ENCODE results near the gene AADACL4.
"Not testable (repeated sequence)": the region's sequence is repeated elsewhere in the genome, so short reads cannot be mapped to it uniquely, and the experiment has no call there.

The AADACL4 gene

DNA sequence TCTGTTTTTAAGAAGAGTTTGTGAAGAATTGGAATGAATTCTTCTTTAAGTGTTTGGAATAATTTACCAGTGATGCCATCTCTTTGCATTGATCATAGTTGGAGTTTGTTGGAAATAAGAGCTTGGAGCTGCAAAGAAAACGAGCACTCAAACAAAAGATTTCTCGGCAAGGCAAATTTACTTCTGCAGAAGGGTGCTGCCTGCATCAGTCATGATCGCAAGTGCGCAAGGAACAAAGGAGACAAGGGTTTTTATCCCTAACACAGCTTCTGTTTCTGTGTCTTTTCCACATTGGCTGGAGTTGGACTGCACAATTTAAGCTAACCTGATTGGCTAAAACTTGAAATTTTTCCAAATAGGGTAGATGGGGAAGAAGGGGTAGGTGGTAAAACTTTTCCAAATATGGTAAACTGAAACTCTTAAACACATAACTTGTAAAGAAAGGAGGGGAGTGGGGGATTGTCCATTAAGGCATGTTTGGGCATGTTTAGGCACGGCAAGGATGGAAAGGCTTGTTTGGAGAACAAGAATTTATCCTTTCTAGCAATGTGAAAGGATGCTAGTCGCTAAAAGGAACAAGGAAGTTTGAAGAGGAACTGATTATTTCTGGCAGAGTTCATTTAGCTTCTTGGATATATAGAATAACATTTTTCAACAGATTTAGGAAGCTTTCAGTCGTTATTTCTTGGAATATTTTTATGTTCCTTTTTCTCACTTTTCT, 3.5 kb upstream of the AADACL4 start:
- no peak for DNase-seq (ENCODE audit: low spot score)
- TF ChIP-seq, protein P1, sequence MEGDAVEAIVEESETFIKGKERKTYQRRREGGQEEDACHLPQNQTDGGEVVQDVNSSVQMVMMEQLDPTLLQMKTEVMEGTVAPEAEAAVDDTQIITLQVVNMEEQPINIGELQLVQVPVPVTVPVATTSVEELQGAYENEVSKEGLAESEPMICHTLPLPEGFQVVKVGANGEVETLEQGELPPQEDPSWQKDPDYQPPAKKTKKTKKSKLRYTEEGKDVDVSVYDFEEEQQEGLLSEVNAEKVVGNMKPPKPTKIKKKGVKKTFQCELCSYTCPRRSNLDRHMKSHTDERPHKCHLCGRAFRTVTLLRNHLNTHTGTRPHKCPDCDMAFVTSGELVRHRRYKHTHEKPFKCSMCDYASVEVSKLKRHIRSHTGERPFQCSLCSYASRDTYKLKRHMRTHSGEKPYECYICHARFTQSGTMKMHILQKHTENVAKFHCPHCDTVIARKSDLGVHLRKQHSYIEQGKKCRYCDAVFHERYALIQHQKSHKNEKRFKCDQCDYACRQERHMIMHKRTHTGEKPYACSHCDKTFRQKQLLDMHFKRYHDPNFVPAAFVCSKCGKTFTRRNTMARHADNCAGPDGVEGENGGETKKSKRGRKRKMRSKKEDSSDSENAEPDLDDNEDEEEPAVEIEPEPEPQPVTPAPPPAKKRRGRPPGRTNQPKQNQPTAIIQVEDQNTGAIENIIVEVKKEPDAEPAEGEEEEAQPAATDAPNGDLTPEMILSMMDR (IDR thresholded peaks at IDR 0.05; ENCODE audit: extremely low read depth, missing control alignments): no peak

DNA sequence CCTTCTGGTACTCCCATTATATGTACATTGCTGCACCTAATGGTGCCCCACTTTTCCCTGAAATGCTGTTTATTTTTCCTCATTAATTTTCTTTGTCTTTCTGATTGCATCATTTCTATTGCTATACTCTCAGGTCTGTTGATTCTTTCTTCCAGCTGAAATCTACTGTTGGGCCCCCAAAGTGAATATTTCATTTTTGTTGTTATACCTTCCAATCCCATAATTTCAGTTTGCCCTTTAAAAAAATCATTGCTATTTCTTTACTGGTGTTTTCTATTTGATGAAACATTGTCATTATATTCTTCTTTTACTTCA, 3.0 kb upstream of the AADACL4 start:
- no peak for DNase-seq (ENCODE audit: low spot score)
- TF ChIP-seq, protein P1 (IDR thresholded peaks at IDR 0.05; ENCODE audit: extremely low read depth, missing control alignments): no peak

DNA sequence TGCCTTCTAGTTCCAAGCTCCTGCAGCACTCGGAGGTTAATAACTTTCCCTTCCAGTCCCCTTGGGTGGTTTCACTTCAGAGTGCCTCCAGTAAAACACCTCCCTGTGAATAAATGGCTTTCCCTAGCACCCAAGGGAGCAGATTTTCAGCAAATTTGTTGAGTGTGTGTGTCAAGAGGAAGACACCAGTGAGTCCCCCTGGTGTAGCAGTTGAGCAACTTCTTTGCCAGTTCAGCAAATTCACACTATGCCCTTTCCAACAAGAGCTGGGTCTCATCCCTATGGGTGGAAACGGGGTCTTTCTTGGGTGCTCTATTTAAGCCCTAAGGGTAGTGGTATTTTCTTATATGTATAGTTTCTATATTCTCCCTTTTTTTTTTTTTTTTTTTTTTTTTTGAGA, 806 bp upstream of the AADACL4 start:
- no peak for DNase-seq (ENCODE audit: low spot score)
- TF ChIP-seq, protein P1 (IDR thresholded peaks at IDR 0.05; ENCODE audit: extremely low read depth, missing control alignments): no peak

DNA sequence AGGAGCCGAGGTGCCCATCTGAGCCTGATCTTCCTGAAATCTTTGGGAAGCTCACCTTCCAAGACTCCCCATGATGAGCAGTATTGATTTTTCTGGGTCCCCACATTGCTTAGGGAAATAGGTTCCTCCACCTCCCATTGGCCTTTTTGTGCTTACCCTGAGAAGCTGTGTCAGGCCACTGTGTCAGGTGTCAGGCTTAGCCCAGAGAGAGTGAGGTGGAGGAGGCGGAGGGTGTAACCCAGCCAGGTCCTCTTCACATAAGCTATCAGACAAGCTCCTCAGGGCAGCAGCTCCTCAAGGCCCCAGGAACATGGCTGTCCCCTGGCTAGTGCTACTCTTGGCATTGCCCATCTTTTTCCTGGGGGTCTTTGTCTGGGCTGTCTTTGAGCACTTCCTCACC, 352 bp downstream of the AADACL4 start:
- no peak for DNase-seq (ENCODE audit: low spot score)
- TF ChIP-seq, protein P1 (IDR thresholded peaks at IDR 0.05; ENCODE audit: extremely low read depth, missing control alignments): no peak

DNA sequence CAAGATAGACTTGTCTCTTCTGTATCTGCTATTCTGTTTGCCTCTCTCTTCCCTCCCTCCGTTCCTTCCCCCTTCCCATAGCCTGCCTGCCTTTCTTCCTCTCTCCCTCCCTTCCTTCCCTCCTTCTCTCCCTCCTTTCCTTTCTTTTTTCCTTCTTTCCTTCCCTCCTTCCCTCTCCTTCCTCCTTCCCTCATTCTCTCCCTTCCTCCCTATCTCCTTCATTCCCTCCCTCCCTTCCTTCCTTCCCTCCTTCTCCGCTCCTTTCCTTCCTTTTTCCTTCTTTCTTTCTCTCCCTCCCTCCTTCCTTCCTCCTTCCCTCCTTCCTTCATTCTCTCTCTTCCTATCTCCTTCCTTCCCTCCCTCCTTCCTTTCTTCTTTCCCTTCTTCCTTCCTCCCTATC, 944 bp downstream of the AADACL4 start:
- TF ChIP-seq, protein P1 (IDR thresholded peaks at IDR 0.05; ENCODE audit: extremely low read depth, missing control alignments): no peak
- DNase-seq (ENCODE audit: low spot score): no peak

DNA sequence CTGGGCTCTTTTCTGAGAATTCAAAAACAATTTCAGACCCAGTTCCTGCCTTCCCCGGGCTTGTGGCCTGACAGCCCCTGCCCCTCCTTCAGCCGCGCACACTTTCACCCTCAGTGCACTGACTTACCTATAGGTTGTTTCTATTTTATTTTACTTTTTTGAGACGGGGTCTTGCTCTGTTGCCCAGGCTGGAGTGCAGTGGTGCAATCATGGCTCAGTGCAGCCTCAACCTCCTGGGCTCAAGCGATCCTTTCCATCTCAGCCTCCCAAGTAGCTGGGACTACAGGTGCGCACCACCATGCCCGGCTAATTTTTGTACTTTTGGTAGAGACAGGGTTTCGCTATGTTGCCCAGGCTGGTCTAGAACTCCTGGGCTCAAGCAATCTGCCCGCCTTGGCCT, 1.5 kb downstream of the AADACL4 start:
- DNase-seq (ENCODE audit: low spot score): not testable (repeated sequence)

DNA sequence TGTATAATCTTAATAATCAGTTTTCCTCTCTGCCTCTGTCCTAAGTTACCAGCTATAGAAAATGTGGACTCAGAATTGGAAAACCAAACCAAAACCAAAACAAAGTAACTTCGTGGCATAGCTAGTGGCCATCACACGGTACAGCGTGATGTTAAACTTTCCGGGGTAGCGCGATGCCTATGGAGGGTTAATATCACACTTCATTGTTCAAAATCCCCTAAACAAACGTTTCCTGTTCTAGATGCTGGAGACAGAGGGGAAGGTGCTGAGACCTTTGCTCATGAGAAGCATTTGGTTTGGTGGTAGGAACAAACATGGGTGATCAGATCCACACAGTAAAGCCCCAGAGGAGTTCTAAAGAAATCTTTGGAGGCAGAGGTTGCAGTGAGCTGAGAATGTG, 4.9 kb downstream of the AADACL4 start:
- no peak for DNase-seq (ENCODE audit: low spot score)
- TF ChIP-seq, protein P1 (IDR thresholded peaks at IDR 0.05; ENCODE audit: extremely low read depth, missing control alignments): no peak

DNA sequence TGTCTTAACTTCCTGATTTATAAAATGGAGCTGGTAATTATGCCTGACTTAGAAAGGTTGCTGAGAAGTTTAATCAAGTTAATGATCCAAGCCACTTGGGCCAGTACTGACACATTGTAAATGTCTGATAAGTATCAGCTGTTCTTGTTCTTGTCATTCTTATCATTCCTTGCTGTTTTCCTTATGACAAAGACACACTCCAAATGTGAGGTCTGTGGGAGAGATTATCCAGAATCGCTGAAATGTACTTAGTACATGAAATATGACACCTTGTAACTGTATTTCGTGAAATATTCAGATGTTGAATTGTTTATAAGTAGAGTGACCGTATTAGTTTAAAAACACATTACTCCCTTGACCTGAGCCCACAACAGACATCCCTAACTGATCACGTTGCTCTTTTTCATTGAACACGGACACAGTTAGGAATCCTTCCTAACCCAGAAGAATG, 6.1 kb downstream of the AADACL4 start:
- TF ChIP-seq, protein P1 (IDR thresholded peaks at IDR 0.05; ENCODE audit: extremely low read depth, missing control alignments): no peak
- DNase-seq (ENCODE audit: low spot score): no peak

Data from GM20000 (cell line).